Muscle of leg (tissue), 11 donors: ENCODE data around the gene IDS. TPM values are rescaled to one million over a fixed set of nuclear protein-coding genes. Genes with fewer than 3 reads are reported as not detected.

Experiments used
- DNase-seq: peaks from one replicate; pipeline ENCODE4 v3.0.0; 2013
- H3K27ac ChIP-seq: one replicate; pipeline ENCODE4 v1.5.1; 2013; ENCODE audit warnings: mild to moderate bottlenecking, low read length, control low read depth
- H3K27me3 ChIP-seq: one replicate; pipeline ENCODE4 v1.6.1; 2013; ENCODE audit warnings: low read length; ENCODE audit not compliant: control insufficient read depth, insufficient read depth
- H3K36me3 ChIP-seq: one replicate; pipeline ENCODE4 v1.6.1; 2013; ENCODE audit warnings: low read length; ENCODE audit not compliant: control insufficient read depth, insufficient read depth
- H3K4me1 ChIP-seq: one replicate; pipeline ENCODE4 v1.6.1; 2013; ENCODE audit warnings: low read length; ENCODE audit not compliant: control insufficient read depth, insufficient read depth
- H3K4me3 ChIP-seq: one replicate; pipeline ENCODE4 v1.5.1; 2013; ENCODE audit warnings: low read length, control low read depth
- H3K9me3 ChIP-seq: replicated peaks from 2 replicates; pipeline ENCODE4 v1.6.1; 2013; ENCODE audit warnings: low read depth, low read length; ENCODE audit not compliant: control insufficient read depth
- WGBS: methylation state at CpG from one replicate; pipeline ENCODE4 v1.1.5; 2013; ENCODE audit warnings: missing lambda C conversion rate; ENCODE audit not compliant: insufficient coverage; 5-methylcytosine and 5-hydroxymethylcytosine counted together
- polyA plus RNA-seq, 8 donors: library from polyadenylated mRNA; unstranded; fragments of 120-200 nt; gene quantifications; one replicate each; pipeline versions ENCODE4 v1.2.1 to v1.2.3, GENCODE V29; 2013; ENCODE audit warnings: inconsistent platforms in 1 of 8, low replicate concordance in 1 of 8; ENCODE audit not compliant: insufficient read length in 8 of 8, insufficient read depth in 1 of 8
- total RNA-seq: library from RNA; stranded (reverse); fragments of 120-200 nt; gene quantifications from one replicate; pipeline ENCODE4 v1.2.4, GENCODE V29; 2013

The IDS gene
- total and polyA plus RNA-seq, 9 donors, result 17.0 to 25.7 (median 21.7) TPM

DNA sequence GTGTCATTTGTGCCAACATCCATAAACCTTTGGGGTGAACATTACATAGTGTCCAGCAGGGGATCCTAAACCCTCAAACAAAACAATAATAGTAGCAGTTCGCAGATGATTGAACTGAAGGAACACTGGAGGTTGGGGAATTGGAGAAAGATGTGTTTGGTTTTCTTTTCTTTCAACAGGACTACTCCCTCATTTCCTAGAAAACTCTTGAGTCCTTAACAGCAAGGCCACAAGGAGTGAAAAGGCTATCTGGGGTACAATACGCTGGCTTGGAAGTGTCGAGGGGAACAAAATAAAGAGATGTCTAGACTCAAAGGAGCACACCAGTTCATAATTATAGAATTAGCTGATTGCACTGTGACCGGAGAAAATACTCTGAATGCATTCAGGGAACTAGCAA is 72.1 kb downstream of the IDS start:
- H3K27ac ChIP-seq, result no peak overlapping the region
- H3K4me1 ChIP-seq, result no peaks in the 10 kb centered on the region
- 100% methylated on average over 1 of the region's 4 CpGs for WGBS
- DNase-seq, result no peak
- H3K4me3 ChIP-seq, result no peak overlapping the region
- H3K36me3 ChIP-seq, result no peaks in the 10 kb centered on the region
- H3K9me3 ChIP-seq, result no peaks in the 10 kb centered on the region
- no peaks in the 10 kb centered on the region for H3K27me3 ChIP-seq

Other genes with a start within 250 kb of the IDS start
- 19.9 TPM for gene EOLA1, start 35.7 kb upstream of the IDS start, total RNA-seq
- gene EOLA1, start 35.7 kb upstream of the IDS start, polyA plus RNA-seq, result 10 to 100 TPM; 20.1 to 26.3 (median 22.4) TPM
- gene HSFX3, start 44.6 kb upstream of the IDS start, total RNA-seq, result 1.0 TPM
- 1 to 10 TPM in 2 of 8 donors, under 1 TPM in 4, not detected in 2; 0.25 to 1.1 (median 0.89) TPM for gene HSFX3, start 44.6 kb upstream of the IDS start, polyA plus RNA-seq
- gene MAGEA9B, start 82.2 kb upstream of the IDS start, total RNA-seq, result not detected
- not detected for gene MAGEA9B, start 82.2 kb upstream of the IDS start, polyA plus RNA-seq
- gene HSFX2, start 90.0 kb upstream of the IDS start, total RNA-seq, result 0.75 TPM
- gene HSFX2, start 90.0 kb upstream of the IDS start, polyA plus RNA-seq, result 1 to 10 TPM in 1 of 8 donors, under 1 TPM in 7; 0.37 to 1.2 (median 0.71) TPM
- 23.4 TPM for gene TMEM185A, start 126.5 kb upstream of the IDS start, total RNA-seq
- gene TMEM185A, start 126.5 kb upstream of the IDS start, polyA plus RNA-seq, result 10 to 100 TPM; 21.3 to 35.6 (median 33.2) TPM
- not detected for gene MAGEA11, start 206.8 kb upstream of the IDS start, total RNA-seq
- gene MAGEA11, start 206.8 kb upstream of the IDS start, polyA plus RNA-seq, result not detected